Tibial nerve (tissue), 4 donors: ENCODE measurements around the gene DLK2.

ENCODE experiments used
- EP300 ChIP-seq, 2 donors: sonication (generic); formaldehyde crosslinking; IDR thresholded peaks; one replicate each; pipeline ENCODE4 v1.6.1; 2017; ENCODE audit warnings: antibody characterized with exemption in 2 of 2, mild to moderate bottlenecking in 1 of 2
- TF ChIP-seq, protein P1 (sequence below), 5 experiments: fragments of 200-600 bp in 3 of 5; fragments of 450-650 bp in 2 of 5; sonication (generic) in 3 of 5; IDR thresholded peaks; one replicate each; pipeline ENCODE4 v1.5.1; 2016 to 2019; ENCODE audit warnings: antibody characterized with exemption in 5 of 5, mild to moderate bottlenecking in 3 of 5, moderate library complexity in 2 of 5

DNA sequence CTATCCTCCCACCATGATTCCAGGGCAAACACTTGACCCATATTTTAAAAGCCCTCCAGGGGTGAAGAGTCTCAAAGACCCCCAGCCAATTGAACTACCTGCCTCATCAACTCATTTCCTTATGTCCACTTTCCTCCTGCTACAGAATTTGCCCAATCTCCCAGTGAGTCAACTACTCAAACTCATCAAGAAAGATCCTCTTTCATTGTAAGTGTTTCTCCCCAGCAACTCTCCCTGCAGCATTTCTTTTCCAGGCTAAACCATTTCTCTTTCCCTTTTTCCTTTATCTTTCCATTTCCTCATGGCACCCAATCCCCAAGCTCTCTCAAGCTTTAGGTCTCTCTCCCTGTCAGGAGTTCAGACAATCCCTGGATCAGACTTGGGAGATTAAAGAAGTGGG lies 1.5 kb downstream of the DLK2 start:
- TF ChIP-seq, protein P1, sequence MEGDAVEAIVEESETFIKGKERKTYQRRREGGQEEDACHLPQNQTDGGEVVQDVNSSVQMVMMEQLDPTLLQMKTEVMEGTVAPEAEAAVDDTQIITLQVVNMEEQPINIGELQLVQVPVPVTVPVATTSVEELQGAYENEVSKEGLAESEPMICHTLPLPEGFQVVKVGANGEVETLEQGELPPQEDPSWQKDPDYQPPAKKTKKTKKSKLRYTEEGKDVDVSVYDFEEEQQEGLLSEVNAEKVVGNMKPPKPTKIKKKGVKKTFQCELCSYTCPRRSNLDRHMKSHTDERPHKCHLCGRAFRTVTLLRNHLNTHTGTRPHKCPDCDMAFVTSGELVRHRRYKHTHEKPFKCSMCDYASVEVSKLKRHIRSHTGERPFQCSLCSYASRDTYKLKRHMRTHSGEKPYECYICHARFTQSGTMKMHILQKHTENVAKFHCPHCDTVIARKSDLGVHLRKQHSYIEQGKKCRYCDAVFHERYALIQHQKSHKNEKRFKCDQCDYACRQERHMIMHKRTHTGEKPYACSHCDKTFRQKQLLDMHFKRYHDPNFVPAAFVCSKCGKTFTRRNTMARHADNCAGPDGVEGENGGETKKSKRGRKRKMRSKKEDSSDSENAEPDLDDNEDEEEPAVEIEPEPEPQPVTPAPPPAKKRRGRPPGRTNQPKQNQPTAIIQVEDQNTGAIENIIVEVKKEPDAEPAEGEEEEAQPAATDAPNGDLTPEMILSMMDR (IDR thresholded peaks at IDR 0.05): no peak
- no peak for TF ChIP-seq EP300 (IDR thresholded peaks at IDR 0.05)
